LHCN-M2 (cell line): ENCODE results near the gene CNGA2. TPM values are rescaled to one million over a fixed set of nuclear protein-coding genes. Genes with fewer than 3 reads are reported as not detected.

Experiments used
- total RNA-seq: library from RNA; depleted of rRNA; stranded (reverse); fragments of >200 nt; gene quantifications from 2 replicates; pipeline ENCODE4 v1.2.3, GENCODE V29; 2014; rRNA removed

The CNGA2 gene
- total RNA-seq, 1 experiment from 2014 or later: not detected

Other genes starting within 250 kb of the CNGA2 start
- gene PASD1, start 171.1 kb upstream of the CNGA2 start, total RNA-seq: not detected in 2 replicates
- not detected in 2 replicates for gene PRRG3, start 39.3 kb upstream of the CNGA2 start, total RNA-seq
- gene FATE1, start 18.7 kb upstream of the CNGA2 start, total RNA-seq: not detected in 2 replicates
- gene MAGEA4, start 178.1 kb downstream of the CNGA2 start, total RNA-seq: not detected in 2 replicates
- gene GABRE, start 239.9 kb downstream of the CNGA2 start, total RNA-seq: 1.5 and 2.2 TPM in 2 replicates